Breast epithelium (tissue), 4 donors: Measurements from ENCODE around the gene TMPRSS15. TPM values are rescaled to one million over a fixed set of nuclear protein-coding genes. Genes with fewer than 3 reads are reported as not detected.

Experiments
- DNase-seq, 2 donors: peaks; one replicate each; pipeline ENCODE4 v3.0.0-alpha.2; 2019; ENCODE audit warnings: low spot score in 2 of 2
- H3K27ac ChIP-seq, 2 donors: fragments of 200-600 bp; sonication (generic) in 1 of 2; one replicate each; pipeline ENCODE4 v1.5.1; 2016 to 2019; ENCODE audit warnings: mild to moderate bottlenecking in 1 of 2
- H3K27me3 ChIP-seq, 2 donors: fragments of 200-600 bp; sonication (generic) in 1 of 2; one replicate each; pipeline versions ENCODE4 v1.5.1 to v1.6.0; 2017 to 2019; ENCODE audit warnings: control low read depth in 1 of 2, mild to moderate bottlenecking in 1 of 2
- H3K36me3 ChIP-seq: fragments of 200-600 bp; one replicate; pipeline ENCODE4 v1.5.1; 2019
- H3K4me1 ChIP-seq, 2 donors: fragments of 200-600 bp; sonication (generic); one replicate each; pipeline ENCODE4 v1.5.1; 2016 to 2019; ENCODE audit warnings: control low read depth in 1 of 2
- H3K4me3 ChIP-seq, 3 donors: fragments of 200-600 bp; sonication (generic); 1 replicate in 2 of 3; 2 replicates in 1 of 3; pipeline ENCODE4 v1.5.1; 2016 to 2019; ENCODE audit warnings: mild to moderate bottlenecking in 3 of 3, moderate library complexity in 2 of 3
- H3K9me3 ChIP-seq, 2 donors: fragments of 200-600 bp; sonication (generic) in 1 of 2; one replicate each; pipeline ENCODE4 v1.5.1; 2016 to 2019; ENCODE audit warnings: control low read depth in 1 of 2
- POLR2A ChIP-seq: fragments of 450-650 bp; IDR thresholded peaks from one replicate; pipeline ENCODE4 v1.6.1; 2016; ENCODE audit warnings: antibody characterized with exemption, mild to moderate bottlenecking, moderate library complexity
- POLR2AphosphoS5 ChIP-seq, 3 donors: sonication (generic); formaldehyde crosslinking; IDR thresholded peaks; one replicate each; pipeline ENCODE4 v1.6.1; 2017; ENCODE audit warnings: antibody characterized with exemption in 3 of 3
- intact Hi-C: fragments of 100-400 bp; cut with DNase I; formaldehyde crosslinking; loops from one replicate; pipeline ENCODE4 v1.15.1; 2023; ENCODE audit warnings: low total_unique reads
- total RNA-seq, 3 donors: library from RNA; depleted of rRNA; stranded (reverse); fragments of >200 nt; gene quantifications; one replicate each; pipeline ENCODE4 v1.1.0, GENCODE V29; 2016
- TF ChIP-seq, protein P1 (sequence below), 3 donors: fragments of 450-650 bp; IDR thresholded peaks; one replicate each; pipeline ENCODE4 v1.5.1; 2016 to 2017; ENCODE audit warnings: antibody characterized with exemption in 3 of 3, mild to moderate bottlenecking in 3 of 3, moderate library complexity in 3 of 3

The TMPRSS15 gene
- total RNA-seq, 3 donors from 2014 or later, result not detected

DNA sequence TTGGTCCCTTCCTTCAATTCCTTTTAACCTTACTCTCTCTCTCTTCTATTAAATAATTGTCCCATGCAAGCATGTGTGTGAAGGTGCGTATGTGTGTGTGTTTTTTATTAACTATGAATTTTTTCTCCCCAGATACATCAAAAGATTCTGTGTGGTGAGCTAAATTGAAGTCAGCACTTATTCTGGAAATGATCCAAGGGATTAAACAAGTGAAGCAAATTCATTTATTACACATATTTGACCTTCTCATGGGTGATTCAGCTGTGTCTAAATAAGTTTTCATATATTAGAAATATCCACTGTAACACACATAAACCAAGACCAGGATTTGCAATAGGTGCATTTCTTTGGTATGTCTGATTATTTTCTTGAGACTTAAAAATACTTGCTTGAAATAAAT lies 134.7 kb downstream of the TMPRSS15 start:
- H3K4me1 ChIP-seq, result no peaks in the 10 kb centered on the region
- intact Hi-C loops, result no loop called here
- TF ChIP-seq, protein P1, sequence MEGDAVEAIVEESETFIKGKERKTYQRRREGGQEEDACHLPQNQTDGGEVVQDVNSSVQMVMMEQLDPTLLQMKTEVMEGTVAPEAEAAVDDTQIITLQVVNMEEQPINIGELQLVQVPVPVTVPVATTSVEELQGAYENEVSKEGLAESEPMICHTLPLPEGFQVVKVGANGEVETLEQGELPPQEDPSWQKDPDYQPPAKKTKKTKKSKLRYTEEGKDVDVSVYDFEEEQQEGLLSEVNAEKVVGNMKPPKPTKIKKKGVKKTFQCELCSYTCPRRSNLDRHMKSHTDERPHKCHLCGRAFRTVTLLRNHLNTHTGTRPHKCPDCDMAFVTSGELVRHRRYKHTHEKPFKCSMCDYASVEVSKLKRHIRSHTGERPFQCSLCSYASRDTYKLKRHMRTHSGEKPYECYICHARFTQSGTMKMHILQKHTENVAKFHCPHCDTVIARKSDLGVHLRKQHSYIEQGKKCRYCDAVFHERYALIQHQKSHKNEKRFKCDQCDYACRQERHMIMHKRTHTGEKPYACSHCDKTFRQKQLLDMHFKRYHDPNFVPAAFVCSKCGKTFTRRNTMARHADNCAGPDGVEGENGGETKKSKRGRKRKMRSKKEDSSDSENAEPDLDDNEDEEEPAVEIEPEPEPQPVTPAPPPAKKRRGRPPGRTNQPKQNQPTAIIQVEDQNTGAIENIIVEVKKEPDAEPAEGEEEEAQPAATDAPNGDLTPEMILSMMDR (IDR thresholded peaks at IDR 0.05), result no peak
- TF ChIP-seq POLR2AphosphoS5 (IDR thresholded peaks at IDR 0.05), result no peak
- TF ChIP-seq POLR2A, result no peak
- no peak overlapping the region for H3K4me3 ChIP-seq
- DNase-seq, result no peak
- no peaks in the 10 kb centered on the region for H3K36me3 ChIP-seq
- no peak overlapping the region for H3K27ac ChIP-seq
- H3K9me3 ChIP-seq, result no peaks in the 10 kb centered on the region
- H3K27me3 ChIP-seq, result no peaks in the 10 kb centered on the region

DNA sequence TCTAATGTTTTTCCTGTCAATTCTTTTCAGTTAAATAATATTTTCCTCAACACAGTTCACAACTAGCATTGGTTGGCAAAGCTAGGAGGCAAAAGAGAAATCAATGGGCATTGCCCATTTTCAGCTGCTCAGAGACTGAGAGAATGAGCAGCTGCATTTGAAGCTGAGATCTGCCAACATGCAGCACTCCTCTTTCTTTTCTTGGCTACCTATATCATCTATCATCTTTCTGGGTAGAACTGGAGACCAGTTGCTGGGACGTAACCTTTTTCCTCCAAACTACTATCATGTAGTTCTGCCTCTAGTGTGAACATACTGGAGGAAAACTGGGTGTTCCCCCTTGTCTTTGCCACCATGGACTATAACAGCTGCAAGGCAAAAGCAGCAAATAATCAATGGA lies 136.1 kb downstream of the TMPRSS15 start:
- Histone ChIP-seq H3K36me3 (no peaks in the 10 kb centered on the region), H3K4me3 (no peak overlapping the region), H3K4me1 (no peaks in the 10 kb centered on the region), H3K9me3 (no peaks in the 10 kb centered on the region), H3K27ac (no peak overlapping the region), H3K27me3 (no peaks in the 10 kb centered on the region)
- DNase-seq, result no peak
- TF ChIP-seq POLR2AphosphoS5 (IDR thresholded peaks at IDR 0.05), result no peak
- no peak for TF ChIP-seq POLR2A
- TF ChIP-seq, protein P1 (IDR thresholded peaks at IDR 0.05), result no peak
- intact Hi-C loops, result no loop called here

DNA sequence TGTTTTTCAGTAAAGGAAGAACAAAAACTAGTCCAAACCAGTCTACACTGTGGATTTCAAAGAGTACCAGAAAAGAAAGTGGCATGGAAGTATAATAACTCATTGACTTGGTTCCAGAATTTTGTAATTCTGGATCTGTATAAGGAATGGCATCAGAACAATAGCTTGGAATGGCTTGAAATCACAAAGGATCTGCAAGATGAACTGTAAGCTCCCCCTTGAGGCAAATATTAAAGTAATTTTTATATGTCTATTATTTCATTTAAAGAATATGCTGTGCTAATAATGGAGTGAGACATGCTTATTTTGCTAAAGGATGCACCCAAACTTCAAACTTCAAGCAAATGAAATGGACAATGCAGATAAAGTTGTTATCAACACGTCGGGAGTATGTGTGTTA lies 137.6 kb downstream of the TMPRSS15 start:
- no peaks in the 10 kb centered on the region for H3K27me3 ChIP-seq
- no peaks in the 10 kb centered on the region for H3K36me3 ChIP-seq
- DNase-seq, result no peak
- H3K9me3 ChIP-seq, result no peaks in the 10 kb centered on the region
- TF ChIP-seq POLR2AphosphoS5 (IDR thresholded peaks at IDR 0.05) (no peak), POLR2A (no peak)
- TF ChIP-seq, protein P1 (IDR thresholded peaks at IDR 0.05), result no peak
- intact Hi-C loops, result no loop called here
- no peak overlapping the region for H3K27ac ChIP-seq
- no peak overlapping the region for H3K4me3 ChIP-seq
- H3K4me1 ChIP-seq, result no peaks in the 10 kb centered on the region

DNA sequence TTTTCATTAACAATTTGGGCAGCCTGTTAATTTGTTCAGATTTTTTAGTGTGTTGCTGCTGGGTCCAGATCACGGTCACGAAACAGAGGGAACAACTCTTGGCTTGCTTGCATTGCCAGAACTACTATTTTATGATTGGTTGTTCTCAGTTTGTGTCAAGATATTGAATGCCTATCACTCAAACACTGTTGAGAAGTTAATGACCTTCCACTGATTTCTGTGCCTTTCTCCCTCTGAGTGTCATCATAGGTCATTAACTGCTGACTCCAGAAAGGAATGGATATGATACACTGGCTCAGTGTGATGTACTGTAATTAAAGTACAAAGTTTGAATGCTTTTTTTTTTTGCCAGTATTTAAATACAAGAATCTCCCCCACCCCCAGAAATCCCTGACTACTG lies 149.8 kb downstream of the TMPRSS15 start:
- Histone ChIP-seq H3K27ac (no peak overlapping the region), H3K27me3 (no peaks in the 10 kb centered on the region), H3K9me3 (no peaks in the 10 kb centered on the region), H3K36me3 (no peaks in the 10 kb centered on the region), H3K4me3 (no peak overlapping the region), H3K4me1 (no peaks in the 10 kb centered on the region)
- TF ChIP-seq POLR2AphosphoS5 (IDR thresholded peaks at IDR 0.05) (no peak), POLR2A (no peak)
- TF ChIP-seq, protein P1 (IDR thresholded peaks at IDR 0.05), result no peak
- DNase-seq, result no peak
- intact Hi-C loops, result no loop called here

DNA sequence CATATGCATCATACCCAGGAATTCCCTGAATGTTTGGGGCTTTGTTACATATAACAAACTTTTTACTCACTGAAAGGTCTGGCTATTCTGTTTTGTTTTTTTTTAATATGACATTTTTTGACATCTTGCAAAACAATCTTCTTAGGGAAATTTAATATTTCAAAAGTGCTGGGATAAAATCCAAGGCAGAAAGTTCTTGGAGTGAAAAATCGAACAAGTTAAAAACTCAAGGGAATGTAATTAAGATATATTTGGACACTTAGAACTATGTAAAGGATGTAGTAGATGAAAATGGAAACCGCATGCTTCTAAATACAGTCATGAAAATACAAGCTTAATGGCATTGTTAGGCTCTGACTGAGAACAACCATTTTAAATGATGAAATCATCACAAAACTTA lies 150.4 kb downstream of the TMPRSS15 start:
- no peak overlapping the region for H3K27ac ChIP-seq

More for the DNA sequence above, 150.4 kb downstream of the TMPRSS15 start:
- no peaks in the 10 kb centered on the region for H3K4me1 ChIP-seq
- H3K4me3 ChIP-seq, result no peak overlapping the region
- H3K27me3 ChIP-seq, result no peaks in the 10 kb centered on the region
- no peaks in the 10 kb centered on the region for H3K9me3 ChIP-seq
- intact Hi-C loops, result no loop called here
- DNase-seq, result no peak
- no peak for TF ChIP-seq POLR2AphosphoS5 (IDR thresholded peaks at IDR 0.05)
- TF ChIP-seq, protein P1 (IDR thresholded peaks at IDR 0.05), result no peak
- TF ChIP-seq POLR2A, result no peak
- no peaks in the 10 kb centered on the region for H3K36me3 ChIP-seq
